ENCODE results near the gene MATN3. TPM values are rescaled to one million over a fixed set of nuclear protein-coding genes. Genes with fewer than 3 reads are reported as not detected.

MATN3 gene
- total and polyA plus RNA-seq, 2 donors (not counting 3 experiments of a cell fraction or from before 2014, with no cell fraction given) = 1.8 to 3.4 TPM

GRCh38 chr2:20018601-20019152, 6.2 kb upstream of the MATN3 start:
- Histone ChIP-seq H3K79me2 (ENCODE audit: control insufficient read depth, insufficient read depth, low read length) (no peaks in the 10 kb centered on the region), H3K4me2 (ENCODE audit: insufficient read depth, low read length) (no peak overlapping the region), H3K36me3 (ENCODE audit: control insufficient read depth in 2 of 2, extremely low read depth in 1 of 2, insufficient read depth in 2 of 2, low read length in 2 of 2) (no peaks in the 10 kb centered on the region), H3K9ac (replicated peaks; ENCODE audit: extremely low read depth, insufficient read depth, low read length) (no peak overlapping the region), H3K4me1 (ENCODE audit: control insufficient read depth, extremely low read depth, insufficient read depth, low read length) (no peaks in the 10 kb centered on the region), H3K4me3 (replicated peaks in 1 of 3; ENCODE audit: insufficient read depth in 1 of 3, low read depth in 1 of 3, low read length in 3 of 3) (no peak overlapping the region), H2AFZ (ENCODE audit: low read depth, low read length) (no peak overlapping the region), H4K20me1 (replicated peaks; ENCODE audit: control insufficient read depth, extremely low read depth, insufficient read depth, low read length) (no peaks in the 10 kb centered on the region), H3K27ac (ENCODE audit: insufficient read depth, low read depth, low read length) (no peak overlapping the region), H3K9me3 (replicated peaks; ENCODE audit: control insufficient read depth, insufficient read depth, low read length) (no peaks in the 10 kb centered on the region), H3K27me3 (ENCODE audit: control insufficient read depth in 2 of 2, insufficient read depth in 2 of 2, low read length in 2 of 2) (no peaks in the 10 kb centered on the region), H3K9me1 (replicated peaks; ENCODE audit: control insufficient read depth, extremely low read depth, insufficient read depth, low read length) (no peaks in the 10 kb centered on the region)
- dilution Hi-C loops (cut with MboI; ENCODE audit: extremely low pct_ligation_motif_present, low sequenced_read_pairs) = no loop called here
- no peak for FAIRE-seq
- no peak for TF ChIP-seq FOS (IDR thresholded peaks at IDR 0.05; ENCODE audit: borderline replicate concordance, insufficient read depth, low read length)
- TF ChIP-seq MYC (IDR thresholded peaks at IDR 0.05; ENCODE audit: low read depth, low read length) = no peak
- TF ChIP-seq EZH2 (IDR thresholded peaks at IDR 0.05; ENCODE audit: borderline replicate concordance, low read depth, low read length, severe bottlenecking) = no peak
- no peak for TF ChIP-seq POLR2AphosphoS5 (IDR thresholded peaks at IDR 0.05; ENCODE audit: insufficient read depth, low read depth, low read length)
- no peak for TF ChIP-seq MAX (IDR thresholded peaks at IDR 0.05; ENCODE audit: insufficient read depth, insufficient read length)
- no peak for TF ChIP-seq CTCF (IDR thresholded peaks at IDR 0.05; ENCODE audit: extremely low read depth in 1 of 2, insufficient read depth in 1 of 2, low read depth in 1 of 2, low read length in 2 of 2)
- no peak for TF ChIP-seq POLR2A (IDR thresholded peaks at IDR 0.05; ENCODE audit: low read depth, low read length)
- TF ChIP-seq JUN (IDR thresholded peaks at IDR 0.05; ENCODE audit: borderline replicate concordance, insufficient read depth, insufficient read length, low read depth) = no peak
- TF ChIP-seq GATA2 (IDR thresholded peaks at IDR 0.05; ENCODE audit: insufficient read depth, insufficient read length, low read depth, low read length) = no peak
- no TSS peak for BruUV-seq (replicated peaks)
- ChIA-PET CTCF (interaction anchor here (0.6 kb wide), 1 partner anchor 75 kb away, joined by 3 read pairs; no protein-coding TSS in a partner anchor), POLR2A (no interaction called here)
- intact Hi-C loops (cut with micrococcal nuclease) = no loop called here
- peak; percentile 25 for DNase-seq (ENCODE audit: low read depth, low spot score)

Measured in endothelial cell of umbilical vein (primary cell).